IMR-90 (cell line): ENCODE data around the gene BCL2. TPM values are rescaled to one million over a fixed set of nuclear protein-coding genes. Genes with fewer than 3 reads are reported as not detected.

Experiments used
- ATAC-seq: fragments of 200-7000 bp; cut with Tn5 transposase; 2 replicates; pipeline ENCODE4 v1.9.1; 2020; ENCODE audit warnings: low read depth, mild to moderate bottlenecking, moderate library complexity
- BruUV-seq: library from RNA; stranded (reverse); fragments of 400-500 nt; replicated peaks from 2 replicates; lab custom pipeline; 2021; lab: Mats Ljungman, UMichigan
- CTCF ChIA-PET: fragments of 300-600 bp; formaldehyde crosslinking; extraction: SDS; loops from one replicate; lab custom pipeline; 2021; ENCODE audit warnings: antibody characterized with exemption; lab: Yijun Ruan, JAX
- POLR2A ChIA-PET: fragments of 300-600 bp; sonication (Branson Sonifier 250); formaldehyde crosslinking; loops from one replicate; lab custom pipeline; 2022; ENCODE audit warnings: antibody characterized with exemption; ENCODE audit not compliant: unreplicated experiment; lab: Charles Lee
- DNase-seq: peaks from one replicate; pipeline ENCODE4 v3.0.0; 2013
- H2AFZ ChIP-seq: replicated peaks from 2 replicates; pipeline ENCODE3; 2013; ENCODE audit warnings: low read length, mild to moderate bottlenecking; ENCODE audit not compliant: poor library complexity
- H2AK5ac ChIP-seq: 2 replicates; pipeline ENCODE4 v1.6.1; 2013; ENCODE audit warnings: low read depth, low read length, inconsistent platforms
- H2AK9ac ChIP-seq: replicated peaks from 2 replicates; pipeline ENCODE3; 2013; ENCODE audit warnings: mild to moderate bottlenecking, low read depth, low read length, moderate library complexity; ENCODE audit not compliant: poor library complexity
- H2BK120ac ChIP-seq: 2 replicates; pipeline ENCODE4 v1.6.1; 2013; ENCODE audit warnings: low read depth, low read length, inconsistent platforms
- H2BK15ac ChIP-seq: 3 replicates; pipeline ENCODE4 v1.6.1; 2013; ENCODE audit warnings: low read depth, low read length, inconsistent platforms
- H2BK20ac ChIP-seq: 2 replicates; pipeline ENCODE4 v1.6.1; 2013; ENCODE audit warnings: low read depth, mild to moderate bottlenecking, inconsistent platforms, low read length, moderate library complexity
- H2BK5ac ChIP-seq: 2 replicates; pipeline ENCODE4 v1.6.1; 2013; ENCODE audit warnings: mild to moderate bottlenecking, low read depth, low read length, inconsistent platforms; ENCODE audit not compliant: poor library complexity, severe bottlenecking
- H3K14ac ChIP-seq: replicated peaks from 2 replicates; pipeline ENCODE4 v1.6.1; 2013; ENCODE audit warnings: low read depth, low read length, inconsistent platforms
- H3K18ac ChIP-seq: 2 replicates; pipeline ENCODE4 v1.6.1; 2013; ENCODE audit warnings: low read depth, low read length, control low read depth
- H3K23ac ChIP-seq: 2 replicates; pipeline ENCODE4 v1.6.1; 2013; ENCODE audit warnings: low read depth, low read length, inconsistent platforms
- H3K27ac ChIP-seq: 2 replicates; pipeline ENCODE4 v1.5.1; 2013; ENCODE audit warnings: mild to moderate bottlenecking, control low read depth, low read length; ENCODE audit not compliant: insufficient read depth
- H3K27me3 ChIP-seq: 2 replicates; pipeline ENCODE4 v1.6.1; 2013; ENCODE audit warnings: low read length; ENCODE audit not compliant: control insufficient read depth, insufficient read depth
- H3K36me3 ChIP-seq: 2 replicates; pipeline ENCODE4 v1.6.1; 2013; ENCODE audit warnings: low read length, mixed read lengths; ENCODE audit not compliant: control insufficient read depth, insufficient read depth
- H3K4ac ChIP-seq: 2 replicates; pipeline ENCODE4 v1.6.1; 2013; ENCODE audit warnings: low read depth, low read length, inconsistent platforms
- H3K4me1 ChIP-seq: 2 replicates; pipeline ENCODE4 v1.6.1; 2013; ENCODE audit warnings: low read length, mixed read lengths; ENCODE audit not compliant: control insufficient read depth, insufficient read depth
- H3K4me2 ChIP-seq: 2 replicates; pipeline ENCODE4 v1.6.1; 2013; ENCODE audit warnings: low read depth, mild to moderate bottlenecking, control low read depth, low read length, moderate library complexity
- H3K4me3 ChIP-seq: 2 replicates; pipeline ENCODE4 v1.5.1; 2013; ENCODE audit warnings: low read depth, mild to moderate bottlenecking, control low read depth, low read length, moderate library complexity; ENCODE audit not compliant: insufficient read depth
- H3K56ac ChIP-seq: 2 replicates; pipeline ENCODE4 v1.6.1; 2013; ENCODE audit warnings: low read length, inconsistent platforms; ENCODE audit not compliant: insufficient read depth; ENCODE audit errors: extremely low read depth
- H3K79me1 ChIP-seq, 2 experiments: 2 replicates each; pipeline ENCODE4 v1.6.1; 2013; ENCODE audit warnings: low read length in 2 of 2, inconsistent platforms in 1 of 2, low read depth in 1 of 2
- H3K9ac ChIP-seq: 2 replicates; pipeline ENCODE4 v1.6.1; 2013; ENCODE audit warnings: low read depth, low read length, control low read depth
- H3K9me1 ChIP-seq: 2 replicates; pipeline ENCODE4 v1.6.1; 2013; ENCODE audit warnings: low read length, inconsistent platforms; ENCODE audit not compliant: insufficient read depth
- H3K9me3 ChIP-seq: 2 replicates; pipeline ENCODE4 v1.6.1; 2013; ENCODE audit warnings: low read length; ENCODE audit not compliant: control insufficient read depth, insufficient read depth
- H4K20me1 ChIP-seq: 2 replicates; pipeline ENCODE4 v1.6.1; 2013; ENCODE audit warnings: low read length, inconsistent platforms; ENCODE audit not compliant: insufficient read depth
- H4K5ac ChIP-seq: 2 replicates; pipeline ENCODE4 v1.6.1; 2013; ENCODE audit warnings: mild to moderate bottlenecking, low read depth, low read length, control low read depth
- H4K8ac ChIP-seq, 2 experiments: 2 replicates each; pipeline ENCODE4 v1.6.1; 2013; ENCODE audit warnings: low read depth in 2 of 2, low read length in 2 of 2, control low read depth in 1 of 2, inconsistent platforms in 1 of 2
- H4K91ac ChIP-seq: 2 replicates; pipeline ENCODE4 v1.6.1; 2013; ENCODE audit warnings: low read depth, low read length, inconsistent platforms; ENCODE audit not compliant: insufficient read depth
- BHLHE40 ChIP-seq: fragments of 150-350 bp; IDR thresholded peaks from 2 replicates; pipeline ENCODE4 v1.6.1; 2016; ENCODE audit warnings: mild to moderate bottlenecking, low read depth, low read length
- CEBPB ChIP-seq: IDR thresholded peaks from 2 replicates; pipeline ENCODE4 v1.6.1; 2012; ENCODE audit warnings: low read depth, low read length, improper control_type of control experiment
- CHD1 ChIP-seq: IDR thresholded peaks from 2 replicates; pipeline ENCODE4 v1.6.1; 2012; ENCODE audit warnings: low read depth, low read length, improper control_type of control experiment
- CTCF ChIP-seq: conservative IDR thresholded peaks from 2 replicates; pipeline ENCODE4 v1.5.1; 2012; ENCODE audit warnings: mild to moderate bottlenecking, low read depth, low read length, improper control_type of control experiment
- ELK1 ChIP-seq: fragments of 150-350 bp; IDR thresholded peaks from 2 replicates; pipeline ENCODE4 v1.6.1; 2016; ENCODE audit warnings: low read depth, mild to moderate bottlenecking, low read length, moderate library complexity, borderline replicate concordance
- FOS ChIP-seq: fragments of 150-350 bp; IDR thresholded peaks from 2 replicates; pipeline ENCODE4 v1.6.1; 2016; ENCODE audit warnings: low read depth, low read length
- MAFK ChIP-seq: IDR thresholded peaks from 2 replicates; pipeline ENCODE4 v1.6.1; 2012; ENCODE audit warnings: low read depth, low read length, improper control_type of control experiment
- MAZ ChIP-seq: IDR thresholded peaks from 2 replicates; pipeline ENCODE4 v1.6.1; 2012; ENCODE audit warnings: low read depth, mild to moderate bottlenecking, low read length, improper control_type of control experiment, moderate library complexity, borderline replicate concordance
- MXI1 ChIP-seq: IDR thresholded peaks from 2 replicates; pipeline ENCODE4 v1.6.1; 2012; ENCODE audit warnings: low read depth, mild to moderate bottlenecking, low read length, moderate library complexity, borderline replicate concordance
- NFE2L2 ChIP-seq: fragments of 150-350 bp; IDR thresholded peaks from 2 replicates; pipeline ENCODE4 v1.6.1; 2016; ENCODE audit warnings: low read depth, mild to moderate bottlenecking, low read length
- POLR2A ChIP-seq: IDR thresholded peaks from 2 replicates; pipeline ENCODE4 v1.6.1; 2012; ENCODE audit warnings: mild to moderate bottlenecking, low read depth, low read length
- RAD21 ChIP-seq: IDR thresholded peaks from 2 replicates; pipeline ENCODE4 v1.6.1; 2012; ENCODE audit warnings: low read length, improper control_type of control experiment
- RCOR1 ChIP-seq: IDR thresholded peaks from 2 replicates; pipeline ENCODE4 v1.6.1; 2012; ENCODE audit warnings: mild to moderate bottlenecking, low read length, improper control_type of control experiment; ENCODE audit not compliant: insufficient replicate concordance
- RFX5 ChIP-seq: IDR thresholded peaks from 2 replicates; pipeline ENCODE4 v1.8.0; 2012; ENCODE audit warnings: low read depth, mild to moderate bottlenecking, low read length, moderate library complexity
- SMC3 ChIP-seq: fragments of 150-350 bp; IDR thresholded peaks from 2 replicates; pipeline ENCODE4 v1.6.1; 2016; ENCODE audit warnings: low read depth, mild to moderate bottlenecking, antibody characterized with exemption, low read length, moderate library complexity
- USF2 ChIP-seq: fragments of 150-350 bp; IDR thresholded peaks from 2 replicates; pipeline ENCODE4 v1.6.1; 2017; ENCODE audit warnings: mild to moderate bottlenecking, antibody characterized with exemption, low read length, low read depth
- WGBS, 2 experiments: methylation state at CpG; one replicate each; pipeline versions ENCODE4 v1.1.5 to v1.1.7; 2013; ENCODE audit warnings: missing lambda C conversion rate in 2 of 2; ENCODE audit not compliant: insufficient read length in 1 of 2; ENCODE audit errors: extremely low coverage in 2 of 2; 5-methylcytosine and 5-hydroxymethylcytosine counted together
- dilution Hi-C: fragments of 300-500 bp; cut with HindIII; formaldehyde crosslinking; loops from one replicate; pipeline ENCODE4 v1.14.3; 2018; ENCODE audit warnings: low sequenced_read_pairs; ENCODE audit not compliant: unreplicated experiment
- in situ Hi-C: fragments of 300-500 bp; cut with MboI; formaldehyde crosslinking; loops from 3 replicates; pipeline ENCODE4 v1.14.3; 2019; ENCODE audit warnings: low sequenced_read_pairs, inconsistent platforms, mixed read lengths
- intact Hi-C: fragments of 100-400 bp; cut with micrococcal nuclease; formaldehyde crosslinking; loops from 2 replicates; pipeline ENCODE4 v1.10.0; 2022
- polyA plus RNA-seq, 3 experiments: library from polyadenylated mRNA; depleted of rRNA; stranded (reverse); fragments of >200 nt; gene quantifications; 2 replicates each; pipeline ENCODE4 v1.2.3, GENCODE V29; 2012; ENCODE audit warnings: low replicate concordance in 1 of 3
- total RNA-seq: library from RNA; depleted of rRNA; stranded (reverse); fragments of >200 nt; gene quantifications from 2 replicates; pipeline ENCODE4 v1.2.3, GENCODE V29; 2012

Gene BCL2
- total and polyA plus RNA-seq, 2 of the 4 experiments (the other 2 are of a cell fraction), result 0.24 to 0.54 TPM

- Histone ChIP-seq H2BK20ac (no peak overlapping the region), H4K20me1 (no peaks in the 10 kb centered on the region), H3K9me1 (peaks cover 1% of the 10 kb centered on the region; the same call in 1 of the 2 replicates), H4K5ac (no peak overlapping the region), H3K79me1 (no peaks in the 10 kb centered on the region), H3K14ac (no peak overlapping the region), H2BK15ac (no peak overlapping the region), H2BK5ac (no peak overlapping the region), H3K4me1 (no peaks in the 10 kb centered on the region), H4K8ac (no peak overlapping the region), H2AK5ac (no peak overlapping the region), H2AK9ac (no peak overlapping the region), H3K4me3 (no peak overlapping the region), H3K4me2 (no peak overlapping the region), H3K27ac (no peak overlapping the region), H3K27me3 (peaks cover 10% of the 10 kb centered on the region), H3K9ac (no peak overlapping the region), H3K36me3 (no peaks in the 10 kb centered on the region), H3K23ac (no peak overlapping the region), H3K9me3 (no peaks in the 10 kb centered on the region), H3K18ac (no peak overlapping the region), H2BK120ac (no peak overlapping the region), H3K4ac (no peak overlapping the region), H2AFZ (no peak overlapping the region), H3K56ac (no peak overlapping the region), H4K91ac (no peak overlapping the region)
- no TSS peak for BruUV-seq
- ATAC-seq (no peak), DNase-seq (no peak)
- intact Hi-C loops, result no loop called here
- WGBS, 2 experiments, result 85% methylated on average over 4 of the region's 10 CpGs; no CpG with 5 or more reads in 1 of the 2 experiments
- ChIA-PET POLR2A (no interaction called here), CTCF (no interaction called here)
- dilution Hi-C loops, result no loop called here
- in situ Hi-C loops, result no loop called here
- TF ChIP-seq RAD21 (no peak), MXI1 (no peak), POLR2A (no peak), FOS (no peak), SMC3 (no peak), ELK1 (no peak), MAZ (no peak), RCOR1 (no peak), RFX5 (no peak), CTCF (no peak), MAFK (no peak), USF2 (no peak), NFE2L2 (no peak), CHD1 (no peak), CEBPB (no peak), BHLHE40 (no peak)
These were observed 222.4 kb downstream of the BCL2 start for GRCh38 chr18:63097178-63097577.
